HG03521 (cell line): Measurements from ENCODE around the gene KAZN.

Source experiments
- ATAC-seq: cut with Tn5 transposase; IDR thresholded peaks from one replicate; pipeline ENCODE4 v1.9.1; 2021; ENCODE audit warnings: mild to moderate bottlenecking, moderate library complexity; ENCODE audit not compliant: unreplicated experiment

Gene KAZN

DNA sequence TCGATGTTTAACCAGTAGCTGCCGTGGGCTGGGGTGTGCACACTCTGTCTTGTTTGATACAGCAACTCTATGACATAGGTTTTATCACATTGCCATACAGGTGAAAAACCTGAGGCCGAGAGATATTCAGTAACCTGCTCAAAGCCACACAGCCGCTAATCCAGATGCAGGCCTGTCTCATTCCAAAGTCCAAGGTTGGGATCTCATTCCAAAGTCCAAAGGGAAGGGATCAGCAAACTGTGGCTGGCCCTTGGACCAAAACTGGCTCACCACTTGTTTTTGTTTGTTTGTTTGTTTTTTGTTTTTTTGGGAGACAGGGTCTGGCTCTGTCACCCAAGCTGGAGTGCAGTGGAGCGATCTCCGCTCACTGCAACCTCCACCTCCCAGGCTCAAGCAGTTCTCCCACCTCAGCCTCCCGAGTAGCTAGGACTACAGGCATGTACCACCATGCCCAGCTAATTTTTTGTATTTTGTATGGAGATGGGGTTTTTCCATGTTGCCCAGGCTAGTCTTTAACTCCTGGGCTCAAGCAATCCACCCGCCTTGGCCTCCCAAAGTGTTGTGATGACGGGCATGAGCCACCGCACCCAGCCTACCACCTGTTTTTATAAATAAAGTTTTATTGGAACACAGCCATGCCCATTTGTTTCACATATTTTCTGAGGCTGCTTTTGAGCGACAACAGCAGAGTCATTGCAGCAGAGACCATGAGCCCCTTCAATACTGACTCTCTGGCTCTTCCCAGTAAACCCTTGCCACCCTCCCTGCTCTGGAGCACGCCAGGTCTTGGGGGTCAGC, 391.6 kb downstream of the KAZN start:
- ATAC-seq, result no peak

DNA sequence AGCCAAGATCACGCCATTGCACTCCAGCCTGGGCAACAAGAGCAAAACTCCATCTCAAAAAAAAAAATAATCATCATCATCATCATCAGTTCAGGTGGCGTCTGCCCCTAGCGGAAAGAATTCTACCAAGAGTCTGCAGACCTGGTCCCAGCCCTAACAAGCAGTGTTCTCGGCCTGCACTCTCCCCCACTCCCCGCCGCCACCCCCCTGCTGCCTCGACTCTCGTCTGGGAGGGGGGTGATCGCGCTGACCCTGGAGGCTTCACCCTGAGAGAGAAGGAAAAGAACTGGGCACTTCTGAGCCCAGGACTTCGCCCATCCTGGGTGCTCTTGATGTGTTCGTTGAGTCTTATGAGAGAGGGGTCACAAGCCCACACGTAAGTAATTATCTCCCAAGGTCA, 394.9 kb downstream of the KAZN start:
- ATAC-seq, result no peak

DNA sequence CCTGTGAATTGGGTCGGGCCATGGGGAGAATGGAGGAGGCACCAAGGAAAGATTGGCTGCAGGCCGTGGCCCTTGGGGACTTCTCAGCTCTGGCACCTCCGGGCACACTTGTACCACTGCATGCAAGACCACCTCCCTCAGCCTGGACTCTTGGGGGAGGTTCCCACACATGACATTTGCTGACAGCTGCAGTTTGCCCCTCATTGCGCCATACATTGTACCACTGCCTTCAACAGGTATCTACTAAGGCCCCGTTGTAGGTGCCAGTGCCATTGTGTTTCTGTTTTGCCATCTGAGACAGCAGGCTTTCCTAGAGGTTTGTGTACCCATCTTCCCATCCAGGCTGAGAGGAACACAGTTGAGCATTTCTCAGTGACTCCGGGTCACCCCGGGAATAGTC, 395.7 kb downstream of the KAZN start:
- no peak for ATAC-seq

DNA sequence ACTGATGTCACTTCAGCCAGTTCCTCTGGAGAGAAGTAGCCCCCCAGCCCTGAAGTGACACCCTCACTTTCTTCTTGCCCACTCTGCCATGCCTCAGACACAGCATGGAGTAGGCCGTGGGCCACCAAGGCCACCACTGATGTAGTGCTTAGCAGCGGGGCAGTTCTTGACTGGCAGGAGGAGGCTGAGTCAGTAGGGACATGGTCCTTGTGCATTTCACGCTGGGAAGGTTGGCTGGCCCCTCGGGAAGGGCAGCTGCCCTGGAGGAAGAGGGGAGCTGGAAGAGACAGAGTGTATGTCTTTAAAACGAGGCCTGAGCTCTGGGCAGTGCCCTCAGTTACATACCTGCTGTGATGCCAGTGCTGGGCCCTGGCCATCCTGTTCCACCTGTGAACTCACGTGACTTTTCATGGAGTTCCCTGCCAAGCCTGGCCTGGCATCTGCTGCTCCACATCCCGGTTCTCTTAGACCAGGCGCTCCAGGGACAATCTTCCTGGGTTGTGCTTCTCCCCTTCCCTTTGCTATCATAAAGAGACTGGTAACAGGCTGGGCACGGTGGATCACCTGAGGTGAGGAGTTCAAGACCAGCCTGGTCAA, 396.5 kb downstream of the KAZN start:
- ATAC-seq, result no peak

DNA sequence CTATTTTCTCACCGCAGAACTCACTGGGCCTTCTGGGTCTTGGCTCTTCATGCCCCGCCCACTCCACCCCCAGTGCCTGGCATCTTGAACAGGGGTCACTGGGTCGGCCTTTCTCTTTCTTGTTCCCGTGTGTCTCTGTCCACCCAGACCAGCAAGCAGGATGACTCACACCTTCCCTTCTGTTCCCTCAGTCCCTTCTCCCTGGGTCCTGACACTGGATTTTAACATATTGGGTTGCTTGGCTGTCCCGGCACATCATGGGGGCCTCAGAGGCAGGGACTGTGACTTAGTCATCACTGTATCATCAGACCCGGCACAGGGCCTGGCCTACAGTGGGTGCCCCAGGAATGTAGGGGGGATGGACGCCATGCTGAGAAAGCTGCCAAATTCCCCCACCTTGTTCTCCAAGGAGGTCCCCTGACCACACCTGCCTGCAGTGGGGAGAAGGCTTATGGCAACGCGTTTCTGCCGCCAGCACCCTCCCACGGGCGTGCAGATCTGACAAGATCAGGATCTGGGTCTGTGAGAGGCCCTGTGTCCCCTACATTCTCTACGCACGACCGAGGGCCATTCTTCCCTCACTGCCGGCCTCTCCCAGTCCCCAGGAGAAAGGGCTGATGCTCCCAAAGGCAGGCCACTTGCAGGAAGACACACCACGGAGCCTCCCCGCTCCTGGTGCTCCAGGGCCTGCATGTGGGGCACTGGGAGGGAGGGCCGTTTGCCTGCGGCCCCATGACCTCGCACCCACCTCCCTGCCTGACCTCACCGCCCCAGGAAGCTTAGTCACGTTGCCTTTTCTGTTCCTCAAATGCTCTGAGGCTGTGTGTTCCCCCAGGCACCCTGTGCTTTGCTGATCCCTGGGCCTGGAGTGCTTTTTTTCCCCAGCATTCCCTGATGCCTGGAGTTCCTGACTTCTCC, 397.9 kb downstream of the KAZN start:
- no peak for ATAC-seq

DNA sequence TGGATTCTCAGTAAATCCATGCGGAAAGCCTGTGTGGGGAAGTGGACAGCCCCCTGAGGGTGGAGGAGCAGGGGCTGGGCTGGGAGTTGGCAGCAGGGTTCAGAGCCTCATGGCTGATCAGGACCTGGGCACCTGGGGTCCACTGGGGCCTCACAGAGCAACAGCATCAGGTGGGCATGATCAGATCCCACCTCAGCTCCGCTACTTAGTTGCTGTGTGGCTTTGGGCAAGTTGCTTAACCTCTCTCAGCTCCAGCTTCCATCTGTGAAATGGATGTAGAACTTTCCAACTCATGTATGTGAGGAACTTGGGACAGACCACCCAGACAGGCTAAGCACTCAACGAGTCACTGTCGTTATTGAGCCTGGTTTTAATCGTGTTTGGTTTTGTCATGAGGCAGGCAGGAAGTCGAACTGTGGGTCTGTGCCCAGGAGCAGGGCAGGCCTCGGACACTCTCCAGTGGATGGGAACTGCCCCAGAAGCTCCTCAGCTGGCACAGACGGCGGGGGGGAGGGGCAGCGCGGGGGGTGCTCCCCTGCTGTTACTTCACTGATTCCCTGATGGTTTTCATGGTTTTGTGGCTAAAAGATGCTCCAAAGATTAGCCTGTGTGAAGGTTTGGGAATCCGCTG, 399.3 kb downstream of the KAZN start:
- no peak for ATAC-seq

DNA sequence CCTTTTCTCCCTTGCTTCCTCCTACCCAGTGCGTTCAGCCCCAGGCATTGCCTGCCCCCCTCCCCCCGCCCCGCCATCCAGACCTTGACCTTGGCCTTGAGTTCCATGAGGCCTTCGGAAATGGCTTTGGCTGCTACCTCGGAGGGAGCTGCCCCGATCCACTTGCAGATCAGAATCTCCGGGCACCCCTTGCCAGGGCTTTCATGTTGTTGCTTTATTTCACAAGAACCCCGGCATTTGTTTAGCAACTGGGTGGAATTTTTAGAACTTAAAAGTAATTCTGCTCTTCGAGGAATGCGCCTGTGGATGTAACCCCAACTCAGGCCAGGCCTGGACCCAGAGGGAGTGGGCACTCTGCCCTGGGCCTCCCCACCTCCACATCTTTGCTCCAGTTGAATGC, 401.0 kb downstream of the KAZN start:
- ATAC-seq, result no peak

DNA sequence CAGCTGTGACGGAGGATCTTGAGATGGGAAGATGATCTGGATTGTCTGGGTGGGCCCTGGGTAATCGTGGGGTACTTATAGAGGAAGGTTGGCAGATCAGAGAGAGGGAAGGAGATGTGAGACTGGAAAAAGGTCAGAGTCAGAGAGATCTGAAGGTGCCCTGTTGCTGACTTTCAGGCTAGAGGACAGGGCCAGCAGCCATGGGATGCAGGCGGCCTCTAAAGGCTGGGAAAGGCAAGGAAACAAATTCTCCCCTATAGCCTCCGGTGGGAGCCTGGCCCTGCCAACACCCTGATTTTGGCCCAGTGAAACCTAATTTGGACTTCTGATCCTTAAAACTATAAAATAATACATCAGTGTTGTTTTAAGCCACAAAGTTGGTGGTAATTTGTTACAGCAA, 401.5 kb downstream of the KAZN start:
- no peak for ATAC-seq

DNA sequence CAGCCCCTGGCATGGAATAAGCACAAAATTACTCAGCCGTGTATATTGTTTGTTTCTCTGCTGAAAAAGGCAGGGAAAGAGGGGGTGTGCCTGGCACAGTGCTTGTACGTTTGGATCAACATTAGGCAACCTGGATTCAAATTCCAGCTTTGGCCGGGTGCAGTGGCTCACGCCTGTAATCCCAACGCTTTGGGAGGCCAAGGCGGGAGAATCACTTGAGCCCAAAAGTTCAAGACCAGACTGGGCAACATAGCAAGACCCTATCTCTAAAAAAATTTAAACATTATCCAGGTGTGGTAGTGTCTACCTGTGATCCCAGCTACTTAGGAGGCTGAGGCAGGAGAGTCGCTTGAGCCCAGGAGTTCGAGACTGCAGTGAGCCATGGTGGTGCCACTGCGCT, 402.2 kb downstream of the KAZN start:
- ATAC-seq, result no peak

DNA sequence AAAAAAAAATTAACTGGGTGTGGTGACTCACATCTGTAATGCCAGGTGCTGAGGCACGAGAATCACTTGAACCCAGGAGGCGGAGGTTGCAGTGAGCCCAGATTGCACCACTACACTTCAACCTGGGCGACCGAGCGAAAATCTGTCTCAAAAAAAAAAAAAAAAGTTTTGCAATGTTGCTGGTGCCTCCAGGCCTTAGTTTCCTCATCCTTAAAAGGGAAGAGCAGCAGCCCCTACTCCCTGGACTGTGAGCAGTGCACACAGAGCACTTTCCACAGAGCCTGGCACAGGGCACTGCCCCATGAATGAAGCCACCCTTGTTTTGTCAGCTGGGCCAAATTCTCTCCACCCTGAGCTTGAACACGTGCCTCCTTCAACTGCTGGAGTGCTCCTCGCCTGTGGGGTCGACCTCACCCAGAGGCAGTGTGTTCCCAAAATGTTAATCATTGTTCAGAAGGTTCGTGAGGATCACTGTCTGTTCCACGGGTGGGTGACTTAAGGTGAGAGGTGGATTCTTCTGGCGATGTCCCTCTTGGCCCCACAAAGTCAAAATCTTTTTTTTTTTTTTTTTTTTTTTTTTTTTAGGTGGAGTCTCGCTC, 402.9 kb downstream of the KAZN start:
- ATAC-seq, result no peak

DNA sequence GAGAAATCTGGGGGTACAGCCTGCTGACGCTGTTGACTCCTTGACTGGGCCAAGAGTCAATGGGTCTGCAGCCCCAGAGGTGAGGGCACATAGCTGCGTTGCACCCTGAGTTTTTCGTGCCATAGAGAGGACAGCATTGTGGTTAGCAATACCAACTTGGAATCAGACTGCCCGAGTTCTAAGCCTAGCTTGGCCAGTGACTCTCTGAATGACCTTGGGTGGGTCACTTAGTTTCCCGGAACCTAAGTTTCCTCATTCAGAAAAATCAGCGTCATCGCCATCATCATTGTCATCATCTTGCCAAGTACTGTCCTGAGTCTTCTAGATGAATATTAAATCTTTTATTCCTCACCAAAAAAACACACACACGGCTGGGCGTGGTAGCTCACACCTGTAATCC, 403.8 kb downstream of the KAZN start:
- ATAC-seq, result no peak

DNA sequence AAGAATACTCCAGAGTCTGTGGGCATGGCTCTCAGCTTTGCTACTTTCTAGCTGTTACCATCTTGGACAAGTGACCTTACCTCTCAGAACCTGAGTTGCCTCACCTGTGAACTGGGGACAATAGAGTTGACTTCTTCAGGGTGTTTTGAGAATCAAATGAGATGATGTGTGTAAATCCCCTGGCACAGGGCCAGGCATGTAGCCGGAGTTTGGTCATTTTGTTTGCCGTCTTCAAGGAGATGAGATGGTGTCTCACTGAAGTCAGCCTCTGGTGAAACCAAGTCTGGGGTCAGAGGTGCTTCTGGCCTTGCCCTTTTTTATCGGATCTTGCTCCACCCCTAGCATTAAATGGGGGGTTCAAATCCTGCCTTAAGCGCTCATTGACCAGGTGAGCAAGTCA, 405.9 kb downstream of the KAZN start:
- ATAC-seq, result no peak

DNA sequence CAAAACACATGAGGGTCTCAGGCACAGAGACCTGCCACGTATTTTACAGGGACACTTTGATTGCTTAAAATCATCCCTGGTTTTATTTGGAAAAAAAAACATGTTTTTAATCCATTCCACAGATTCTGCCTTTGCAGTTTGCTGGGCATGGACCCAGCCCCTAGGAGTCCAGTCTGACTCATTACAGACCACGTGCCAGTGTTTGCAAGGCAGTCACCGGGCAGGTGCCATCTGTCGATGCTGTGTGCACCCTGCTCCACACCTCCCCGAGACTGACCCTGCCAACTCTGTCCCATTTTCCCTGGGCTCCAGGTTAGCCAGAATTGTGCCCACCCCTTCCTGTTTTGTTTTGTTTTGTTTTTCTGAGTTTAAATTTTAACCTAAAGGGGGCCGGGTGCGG, 406.6 kb downstream of the KAZN start:
- no peak for ATAC-seq

DNA sequence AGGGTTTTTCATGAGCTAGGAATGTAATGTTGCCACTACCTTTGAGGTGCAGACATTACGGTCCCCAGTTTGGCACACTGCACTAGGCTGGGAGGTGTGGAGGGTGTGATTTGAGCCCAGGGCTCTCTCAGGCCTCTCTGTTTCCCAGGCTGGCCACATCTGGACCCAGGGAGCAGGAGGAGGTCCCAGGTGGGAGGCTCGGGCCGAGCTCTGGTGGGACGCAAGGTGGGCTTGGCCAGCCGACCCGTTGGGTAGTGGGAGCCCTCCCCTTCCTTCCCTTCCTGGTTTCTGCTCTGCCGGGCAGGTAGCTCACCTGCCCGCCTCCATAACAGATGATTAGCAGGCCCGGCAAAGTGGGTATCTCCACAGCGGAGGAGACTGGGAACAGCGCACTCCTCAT, 408.9 kb downstream of the KAZN start:
- no peak for ATAC-seq

DNA sequence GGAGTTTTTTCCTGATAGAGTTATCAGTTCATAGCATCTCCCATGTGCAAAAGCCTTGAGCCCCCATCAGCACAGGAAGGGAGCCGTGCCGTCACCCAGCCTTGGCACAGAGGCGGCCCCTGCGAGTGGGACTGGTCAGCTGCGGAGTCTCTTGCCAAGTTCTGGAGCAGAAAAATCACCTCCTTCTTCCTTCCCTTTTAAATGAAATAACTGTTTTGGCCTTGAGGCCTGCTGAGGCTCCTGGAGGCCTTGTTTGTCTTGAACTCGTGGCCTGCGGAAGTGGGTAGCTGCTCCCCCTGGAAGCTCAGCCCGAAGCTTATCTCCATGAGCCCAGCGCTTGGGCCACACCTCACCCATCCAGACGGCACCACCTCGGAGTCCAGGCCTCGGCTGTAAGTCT, 409.4 kb downstream of the KAZN start:
- ATAC-seq, result no peak

DNA sequence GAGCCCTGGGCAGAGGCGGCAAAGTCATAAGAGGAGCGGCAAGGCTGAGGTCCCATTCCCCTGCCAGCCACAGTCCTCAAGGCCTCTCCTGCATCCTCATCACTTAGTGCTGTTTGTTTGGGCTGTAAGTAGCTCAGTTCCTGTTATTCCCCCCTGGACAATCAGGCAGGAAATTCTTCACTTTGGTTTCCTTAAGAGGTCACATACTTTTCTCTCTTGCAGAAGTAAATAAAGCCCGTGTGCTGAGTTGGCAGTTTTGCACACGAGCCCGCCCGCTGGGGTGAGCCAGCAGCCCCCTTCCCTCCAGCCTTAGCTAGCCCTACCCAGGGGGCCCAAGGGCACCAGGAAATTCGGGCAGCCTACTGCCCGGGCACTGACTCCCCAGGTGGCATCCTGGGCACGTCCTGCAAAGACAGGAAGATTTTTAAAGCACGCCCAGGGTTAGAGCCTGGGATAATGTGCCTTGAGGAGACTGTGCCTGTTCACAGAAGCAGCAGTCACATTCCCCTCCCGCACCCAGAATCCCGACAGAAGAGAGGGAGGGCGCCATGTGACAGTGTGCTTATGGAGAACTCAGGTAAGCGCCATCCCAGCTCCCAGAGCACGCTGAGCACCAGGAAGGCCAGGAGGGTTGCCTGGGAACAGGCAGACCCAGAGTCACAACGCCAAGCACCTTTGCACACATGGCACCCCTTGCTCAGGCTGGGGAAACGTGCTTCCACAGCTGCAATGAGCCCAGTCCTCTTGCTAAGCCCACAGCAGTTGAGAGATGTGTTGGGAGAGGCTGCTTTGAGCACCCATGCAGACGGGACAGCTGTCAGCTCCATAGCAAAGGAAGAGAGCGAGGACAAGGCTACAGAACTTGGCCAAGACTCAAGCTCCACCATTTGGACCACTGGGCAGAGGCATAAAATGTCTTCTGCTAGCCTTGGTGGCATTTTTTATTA, 410.6 kb downstream of the KAZN start:
- ATAC-seq, result no peak

DNA sequence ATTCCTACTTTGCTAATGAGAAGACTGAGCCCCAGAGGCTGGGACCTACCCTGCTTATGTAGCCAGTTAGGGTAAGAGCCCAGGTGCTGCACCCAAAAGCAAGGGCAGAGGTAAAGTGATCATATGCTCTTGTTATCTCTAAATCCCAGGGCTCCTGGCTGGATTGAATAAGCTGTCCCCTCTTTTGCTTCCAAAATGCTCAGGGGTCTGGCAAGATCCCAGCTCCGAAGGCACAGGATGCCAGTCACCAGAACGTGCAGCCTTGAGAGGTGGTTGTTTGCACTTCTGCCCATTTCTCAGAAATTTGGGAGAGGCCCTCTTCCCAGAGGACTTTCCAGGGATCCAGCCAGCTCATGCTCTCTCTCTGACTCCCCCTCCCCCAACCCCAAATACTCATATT, 412.7 kb downstream of the KAZN start:
- no peak for ATAC-seq

DNA sequence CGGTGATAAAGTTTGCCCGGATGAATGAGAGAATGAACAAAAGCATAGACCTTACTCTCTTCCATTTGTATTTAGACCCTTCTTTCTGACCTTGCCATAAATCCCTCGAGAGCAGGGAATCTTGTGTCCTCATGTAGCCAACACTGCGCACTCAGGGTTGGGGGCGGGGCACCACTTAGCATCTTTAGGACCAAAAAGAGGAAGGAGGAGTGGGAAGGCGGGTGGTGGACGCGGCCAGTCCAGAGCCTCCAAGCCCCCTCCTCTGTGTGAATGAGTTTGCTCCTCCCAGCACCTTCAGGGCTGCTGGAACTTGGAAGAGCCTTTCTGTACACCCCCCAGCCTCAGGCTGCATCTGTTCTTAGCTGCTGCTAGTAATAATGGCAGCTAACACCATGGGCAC, 413.2 kb downstream of the KAZN start:
- no peak for ATAC-seq

DNA sequence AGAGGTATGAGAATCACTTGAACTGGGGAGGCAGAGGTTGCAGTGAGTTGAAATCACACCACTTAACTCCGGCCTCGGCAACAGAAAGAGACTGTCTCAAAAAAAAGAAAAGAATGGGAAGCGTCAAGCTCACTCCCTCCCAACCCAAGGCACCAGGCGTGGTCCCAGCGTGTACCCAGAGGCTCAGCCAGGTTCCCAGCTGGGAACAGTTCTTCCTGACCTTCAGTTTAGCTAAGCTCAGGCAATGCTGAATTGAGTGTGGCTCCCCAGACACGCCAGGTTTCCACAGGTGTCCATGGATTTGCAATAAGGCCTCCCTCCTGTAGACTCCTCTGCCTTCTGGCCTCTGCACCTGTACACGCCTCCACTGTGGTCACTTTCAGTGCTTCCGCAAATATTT, 414.3 kb downstream of the KAZN start:
- ATAC-seq, result no peak

DNA sequence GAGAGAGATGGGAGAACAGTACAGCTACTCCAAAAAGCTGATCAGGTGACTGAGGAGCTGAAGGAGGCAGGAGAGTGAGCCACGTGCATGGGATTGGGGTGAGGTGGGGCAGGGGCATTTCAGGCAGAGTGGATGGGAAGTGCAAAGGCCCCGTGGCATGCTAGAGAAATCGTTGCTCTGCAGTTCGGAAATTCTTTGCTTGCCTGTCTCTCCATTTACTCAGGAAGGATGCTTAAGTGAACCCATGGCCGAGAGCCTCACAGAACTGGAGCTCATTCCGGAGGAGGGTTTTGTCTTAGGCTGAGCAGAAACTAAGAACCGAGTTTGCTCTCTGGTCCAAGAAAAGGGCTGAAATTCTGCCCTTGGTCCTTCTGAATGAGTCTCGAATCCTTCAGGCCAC, 415.3 kb downstream of the KAZN start:
- ATAC-seq, result no peak
